Stimulated activated CD8-positive, alpha-beta memory T cell treated with anti-CD3 and anti-CD28 coated beads, Interleukin-4, amount 100 ng/mL, for 48 hours (primary cell): ENCODE data around the gene SLC25A13.

Source experiments
- DNase-seq: peaks from one replicate; pipeline ENCODE4 v3.0.0-alpha.2; 2020

Gene SLC25A13

DNA sequence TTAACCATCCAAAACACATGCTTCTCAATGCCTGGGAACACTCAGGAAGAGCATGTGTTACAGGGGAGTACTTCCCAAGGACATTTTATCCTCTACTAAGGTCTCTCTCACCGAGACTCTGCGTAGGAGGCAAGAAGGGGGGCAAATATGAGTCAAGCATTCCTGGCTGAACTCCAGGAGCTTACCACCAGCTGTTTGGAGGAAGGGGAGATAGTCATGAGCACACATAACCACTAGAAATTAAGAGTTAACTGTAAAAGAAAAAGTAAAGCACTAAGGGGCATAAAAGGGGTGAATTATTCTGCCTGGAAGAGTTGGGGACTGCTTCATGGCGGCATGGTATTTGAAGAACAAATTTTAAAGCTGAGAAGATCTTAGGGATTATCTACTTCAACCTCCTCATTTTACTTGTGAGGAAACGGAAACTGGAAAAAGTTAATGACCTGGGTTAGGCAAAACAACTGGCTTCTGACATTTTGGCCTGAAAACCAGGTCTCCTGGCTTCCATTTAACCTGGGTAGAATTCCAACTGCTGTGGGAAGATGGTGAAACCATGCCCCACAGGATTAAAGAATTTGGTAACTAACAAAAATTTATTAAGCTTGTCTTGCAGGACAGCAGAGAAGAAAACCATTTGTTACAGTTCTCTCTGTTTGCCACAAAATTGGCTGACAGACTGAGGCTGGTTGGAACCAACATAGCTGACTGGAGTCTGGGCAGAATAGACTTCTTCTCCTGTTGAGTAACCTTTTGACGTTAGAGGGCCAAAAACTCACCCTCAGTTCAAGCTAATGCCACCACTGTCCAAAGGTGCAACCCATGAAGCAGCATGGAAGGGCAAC is 85.5 kb downstream of the SLC25A13 start:
- no peak for DNase-seq

GRCh38 chr7:96235281-96235680 is 86.6 kb downstream of the SLC25A13 start:
- DNase-seq = no peak

DNA sequence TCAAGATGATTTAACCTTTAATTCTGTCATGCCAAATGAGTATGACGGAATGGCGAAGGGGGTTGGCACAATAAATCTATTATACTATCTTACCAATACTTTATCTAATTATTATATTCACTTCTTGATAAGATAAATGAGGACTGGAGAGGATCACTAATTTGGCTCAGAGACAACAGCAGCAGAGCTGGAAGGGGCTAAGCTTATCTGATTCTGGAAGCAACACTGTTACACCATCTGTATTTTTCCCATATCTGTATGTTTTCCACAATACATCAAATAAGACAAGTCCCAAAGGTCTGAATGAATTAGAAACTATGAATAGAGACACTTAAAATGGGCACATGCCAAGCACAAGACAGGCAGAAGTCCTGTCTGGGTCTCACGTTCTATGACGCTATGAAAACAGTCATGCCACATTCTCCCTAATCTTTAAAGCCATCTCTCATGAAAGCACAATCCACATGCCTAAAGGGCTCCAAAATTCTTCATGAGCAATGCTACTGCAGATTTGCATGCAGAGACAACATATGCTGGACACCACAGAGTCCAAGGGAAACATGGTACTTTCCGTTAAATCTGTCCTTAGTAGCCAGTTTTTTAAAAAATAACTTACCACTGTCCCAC is 88.3 kb downstream of the SLC25A13 start:
- DNase-seq = no peak

DNA sequence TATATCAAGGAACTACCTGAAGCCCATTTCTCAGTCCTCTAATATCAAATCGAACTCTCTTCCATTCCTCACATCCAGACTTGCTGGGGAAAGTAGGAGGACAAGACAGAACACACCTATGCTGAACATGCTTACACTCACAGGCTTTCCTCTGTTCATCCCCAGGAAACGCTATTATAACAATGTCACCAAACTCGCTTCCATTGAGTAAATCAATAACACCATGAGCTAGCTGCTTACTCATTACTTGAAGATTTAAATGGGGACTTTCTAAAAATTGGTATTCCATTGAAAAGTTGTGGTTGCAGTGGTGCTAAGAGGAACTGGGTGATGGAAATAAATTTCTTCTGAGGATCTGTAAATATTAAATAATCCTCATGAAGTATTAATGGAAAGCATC is 88.8 kb downstream of the SLC25A13 start:
- no peak for DNase-seq

GRCh38 chr7:96228760-96229159 is 93.1 kb downstream of the SLC25A13 start:
- DNase-seq = no peak

GRCh38 chr7:96225251-96225650 is 96.6 kb downstream of the SLC25A13 start:
- DNase-seq = no peak

DNA sequence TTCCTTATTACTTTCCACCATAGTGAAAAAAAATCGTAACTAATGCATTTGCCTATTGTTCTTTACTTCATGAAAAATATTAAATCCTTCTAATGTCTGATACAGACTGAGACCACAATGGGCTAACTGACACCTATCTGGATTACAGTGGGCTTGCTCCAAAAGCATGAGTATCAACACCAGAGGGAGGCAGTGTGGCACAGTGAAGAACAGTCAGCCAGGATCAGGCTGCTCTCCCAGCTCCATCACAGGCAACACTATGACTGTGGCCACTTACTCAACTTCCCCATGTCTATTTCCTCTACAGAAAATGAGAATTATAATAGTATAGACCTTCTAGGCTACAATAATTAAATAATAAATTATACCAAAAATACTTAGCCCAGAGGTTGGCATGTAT is 97.2 kb downstream of the SLC25A13 start:
- DNase-seq = no peak

DNA sequence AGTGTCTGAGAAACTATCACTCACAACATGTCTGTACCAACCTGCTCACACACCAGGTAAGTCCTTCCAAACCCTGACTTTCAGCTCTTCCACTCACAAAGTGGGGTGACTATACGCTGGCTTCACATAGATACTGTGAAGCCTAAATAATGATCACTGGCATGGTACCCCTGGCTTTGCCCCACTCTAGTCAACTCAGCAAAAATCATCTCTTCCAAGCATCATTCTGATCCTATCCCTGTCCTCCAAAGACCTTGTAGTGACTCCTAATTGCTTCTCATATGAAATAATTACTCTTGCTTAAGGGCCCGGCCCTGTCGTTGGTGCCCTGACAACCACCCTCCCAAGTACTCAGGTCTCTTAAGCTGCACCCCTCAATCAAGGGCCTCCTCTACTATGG is 97.8 kb downstream of the SLC25A13 start:
- no peak for DNase-seq

GRCh38 chr7:96221888-96222287 is 100.0 kb downstream of the SLC25A13 start:
- DNase-seq = no peak

DNA sequence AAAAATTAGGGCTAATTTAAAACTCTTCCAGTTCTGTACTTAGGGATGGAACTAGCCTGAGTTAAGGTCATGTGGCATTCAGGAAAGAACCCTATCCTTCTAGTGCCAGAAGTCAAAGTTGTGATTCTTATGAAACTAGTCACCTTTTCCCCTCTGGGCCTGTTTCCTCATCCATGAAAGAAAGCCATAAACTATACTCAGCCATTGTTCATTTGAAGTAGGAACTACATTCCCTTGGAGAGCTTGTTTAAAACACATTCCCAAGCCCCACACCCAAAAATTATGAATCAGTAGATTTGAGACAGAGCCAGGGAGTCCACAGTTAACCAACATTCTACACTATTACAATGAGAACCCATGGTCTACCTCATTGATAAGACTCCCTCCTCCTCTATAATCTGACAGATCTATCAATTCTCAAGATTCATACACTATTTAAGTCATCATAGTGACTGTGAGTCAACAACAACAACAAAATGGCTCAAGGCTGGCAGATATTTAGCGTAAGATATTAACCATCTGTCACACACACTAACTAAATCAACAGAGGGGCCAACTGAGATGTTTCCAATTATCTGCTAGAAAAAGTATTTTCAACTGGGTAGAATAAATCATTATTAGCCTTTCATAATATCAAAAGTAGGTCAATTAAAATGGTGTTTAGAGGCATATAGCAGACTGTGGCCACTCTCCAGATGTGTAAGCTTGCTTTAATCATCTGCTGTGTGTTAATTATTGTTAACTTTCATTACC is 102.3 kb downstream of the SLC25A13 start:
- no peak for DNase-seq

- no peak for DNase-seq
Observed at GRCh38 chr7:96218664-96219243, 103.1 kb downstream of the SLC25A13 start.

- no peak for DNase-seq
Observed at GRCh38 chr7:96217147-96217546, 104.8 kb downstream of the SLC25A13 start.

DNA sequence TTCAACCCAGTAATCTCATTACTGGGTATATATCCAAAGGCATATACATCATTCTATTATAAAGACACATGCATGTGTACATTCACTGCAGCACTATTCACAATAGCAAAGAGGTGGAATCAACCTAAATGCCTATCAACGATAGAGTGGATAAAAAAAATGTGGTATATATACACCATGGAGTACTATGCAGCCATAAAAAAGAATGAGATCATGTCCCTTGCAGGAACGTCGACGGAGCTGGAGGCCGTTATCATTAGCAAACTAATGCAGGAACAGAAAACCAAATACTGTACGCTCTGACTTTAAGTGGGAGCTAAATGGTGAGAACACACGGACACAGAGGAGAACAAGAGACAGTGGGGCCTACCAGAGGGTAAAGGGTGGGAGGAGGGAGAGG is 105.5 kb downstream of the SLC25A13 start:
- DNase-seq = no peak

DNA sequence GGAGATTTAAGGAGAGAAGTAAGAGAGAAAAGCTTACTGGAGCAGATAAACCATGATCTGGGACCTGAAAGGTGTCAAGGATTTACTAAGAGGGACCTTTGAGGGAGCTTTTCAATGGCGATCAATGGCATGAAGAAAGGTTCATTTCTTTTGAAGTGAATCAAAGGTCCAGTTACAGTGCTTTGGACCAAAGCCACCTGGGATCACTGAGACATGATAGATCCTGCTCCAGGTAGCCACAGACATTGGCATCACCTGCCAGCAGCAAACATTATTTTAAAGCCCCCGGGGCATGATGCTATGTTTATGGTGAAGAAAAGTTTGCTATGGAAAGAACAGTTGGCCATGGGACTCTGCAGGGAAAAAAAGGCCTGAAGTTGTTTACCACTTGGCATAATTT is 109.4 kb downstream of the SLC25A13 start:
- no peak for DNase-seq

DNA sequence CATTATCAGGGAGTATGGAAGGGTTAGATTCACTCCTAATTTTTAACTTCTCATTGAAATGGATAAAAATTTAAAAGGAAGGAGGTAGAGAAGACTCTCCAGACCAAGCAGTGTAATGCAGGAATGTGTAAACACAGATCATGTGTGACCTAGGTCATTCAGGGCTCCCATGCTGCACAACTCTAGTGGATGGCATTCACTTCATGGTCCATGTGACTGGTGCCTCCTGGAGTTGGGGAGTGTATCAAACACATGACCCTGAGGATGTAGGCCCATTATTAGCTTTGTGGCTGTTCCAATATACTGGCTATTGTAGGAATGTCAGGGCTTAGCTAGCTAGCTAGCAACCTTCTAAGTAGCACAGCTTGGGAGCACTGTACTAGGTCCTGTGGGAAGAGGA is 109.9 kb downstream of the SLC25A13 start:
- DNase-seq = no peak

DNA sequence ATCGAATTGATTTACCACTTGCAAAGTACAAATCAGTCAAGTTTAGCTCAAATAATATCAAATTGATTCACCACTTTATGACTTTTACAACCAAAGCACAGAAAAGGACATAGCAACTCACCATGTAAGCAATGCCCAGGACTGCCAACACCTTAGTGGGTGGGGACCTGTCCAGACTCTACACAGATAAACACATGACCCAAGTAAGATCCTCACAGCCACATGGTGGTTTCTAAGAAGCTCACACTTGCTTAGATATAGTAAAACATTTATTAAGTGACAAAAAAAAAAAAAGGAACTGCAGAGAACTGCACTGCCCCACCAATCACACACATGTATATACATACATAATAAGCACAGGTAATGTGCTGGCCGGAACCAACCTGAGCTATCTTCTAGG is 116.2 kb downstream of the SLC25A13 start:
- no peak for DNase-seq

- DNase-seq = no peak
Observed at GRCh38 chr7:96204601-96205000, 117.3 kb downstream of the SLC25A13 start.

DNA sequence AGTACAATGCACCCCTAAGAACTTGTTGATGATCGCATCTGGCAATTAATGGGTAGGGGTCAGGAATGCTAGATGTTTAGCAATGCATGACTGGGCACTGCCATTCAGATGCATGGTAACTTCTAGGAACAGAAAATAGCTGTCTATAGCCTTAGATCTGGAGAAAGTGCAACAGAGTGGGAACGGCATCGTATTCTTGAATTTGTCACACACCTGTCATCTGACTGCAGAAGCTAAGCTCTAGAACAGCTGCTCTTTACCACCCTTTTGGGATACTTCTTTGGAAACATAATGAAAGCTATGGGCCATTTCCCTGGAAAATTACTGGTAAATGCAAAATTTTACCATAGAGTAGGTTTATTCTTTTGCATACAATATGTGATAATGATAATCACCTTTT is 118.1 kb downstream of the SLC25A13 start:
- no peak for DNase-seq

GRCh38 chr7:96202102-96202501 is 119.8 kb downstream of the SLC25A13 start:
- no peak for DNase-seq

GRCh38 chr7:96200740-96201139 is 121.2 kb downstream of the SLC25A13 start:
- DNase-seq = no peak

DNA sequence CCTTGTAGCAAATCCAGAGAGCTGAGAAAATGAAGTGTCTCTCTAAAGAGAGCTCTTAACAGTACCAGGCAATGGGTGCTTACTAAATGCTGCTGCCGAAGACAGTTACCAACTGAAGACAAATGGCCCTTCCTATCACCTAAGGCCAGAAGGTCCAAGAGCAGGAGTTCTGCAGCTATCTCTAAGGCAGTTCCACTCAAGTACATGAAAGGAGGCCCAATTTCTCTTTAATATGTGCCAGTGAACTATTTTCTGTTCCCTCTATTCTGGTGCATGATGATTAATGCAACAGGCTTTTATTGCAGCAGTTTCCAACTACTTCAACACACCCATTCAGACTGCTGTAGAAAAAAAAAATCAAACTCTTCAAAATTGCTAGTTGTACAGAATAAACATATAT is 122.5 kb downstream of the SLC25A13 start:
- no peak for DNase-seq

GRCh38 chr7:96198047-96198636 is 123.8 kb downstream of the SLC25A13 start:
- DNase-seq = no peak

GRCh38 chr7:96196676-96197075 is 125.2 kb downstream of the SLC25A13 start:
- DNase-seq = no peak
